ENCODE data around the gene KATNA1.
A peak's percentile ranks its signal among the peaks of the same experiment; 100 is the strongest.

The KATNA1 gene

GRCh38 chr6:149646599-149646998, 1.9 kb downstream of the KATNA1 start:
- no peak for DNase-seq (ENCODE audit: low read depth)
- TF ChIP-seq, protein P1, sequence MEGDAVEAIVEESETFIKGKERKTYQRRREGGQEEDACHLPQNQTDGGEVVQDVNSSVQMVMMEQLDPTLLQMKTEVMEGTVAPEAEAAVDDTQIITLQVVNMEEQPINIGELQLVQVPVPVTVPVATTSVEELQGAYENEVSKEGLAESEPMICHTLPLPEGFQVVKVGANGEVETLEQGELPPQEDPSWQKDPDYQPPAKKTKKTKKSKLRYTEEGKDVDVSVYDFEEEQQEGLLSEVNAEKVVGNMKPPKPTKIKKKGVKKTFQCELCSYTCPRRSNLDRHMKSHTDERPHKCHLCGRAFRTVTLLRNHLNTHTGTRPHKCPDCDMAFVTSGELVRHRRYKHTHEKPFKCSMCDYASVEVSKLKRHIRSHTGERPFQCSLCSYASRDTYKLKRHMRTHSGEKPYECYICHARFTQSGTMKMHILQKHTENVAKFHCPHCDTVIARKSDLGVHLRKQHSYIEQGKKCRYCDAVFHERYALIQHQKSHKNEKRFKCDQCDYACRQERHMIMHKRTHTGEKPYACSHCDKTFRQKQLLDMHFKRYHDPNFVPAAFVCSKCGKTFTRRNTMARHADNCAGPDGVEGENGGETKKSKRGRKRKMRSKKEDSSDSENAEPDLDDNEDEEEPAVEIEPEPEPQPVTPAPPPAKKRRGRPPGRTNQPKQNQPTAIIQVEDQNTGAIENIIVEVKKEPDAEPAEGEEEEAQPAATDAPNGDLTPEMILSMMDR (conservative IDR thresholded peaks at IDR 0.05; ENCODE audit: low read depth, low read length): no peak
- no peak overlapping the region for H3K4me3 ChIP-seq (ENCODE audit: low read depth, low read length)

GRCh38 chr6:149642829-149643580, 5.5 kb downstream of the KATNA1 start:
- peak; percentile 25 for DNase-seq (ENCODE audit: low read depth)
- TF ChIP-seq, protein P1 (conservative IDR thresholded peaks at IDR 0.05; ENCODE audit: low read depth, low read length): no peak
- no peak overlapping the region for H3K4me3 ChIP-seq (ENCODE audit: low read depth, low read length)

DNA sequence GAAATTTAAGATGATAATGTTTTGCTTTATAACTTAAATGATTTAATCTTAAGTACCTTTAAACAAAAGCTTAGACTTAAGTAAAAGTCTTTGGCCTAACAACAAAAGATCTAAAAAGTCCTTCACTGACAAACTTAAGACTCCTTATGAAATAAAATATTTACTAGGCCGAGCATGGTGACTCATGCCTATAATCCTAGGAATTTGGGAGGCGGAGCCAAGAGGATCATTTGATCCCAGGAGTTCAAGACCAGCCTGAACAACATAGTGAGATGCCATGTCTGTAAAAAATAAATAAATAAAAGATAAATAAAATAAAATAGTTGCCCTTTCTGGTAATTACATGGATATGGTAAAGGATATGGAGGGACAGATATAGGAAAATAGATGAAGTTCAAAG, 12.4 kb downstream of the KATNA1 start:
- TF ChIP-seq, protein P1 (conservative IDR thresholded peaks at IDR 0.05; ENCODE audit: low read depth, low read length): no peak
- H3K4me3 ChIP-seq (ENCODE audit: low read depth, low read length): no peak overlapping the region
- peak; percentile 59 for DNase-seq (ENCODE audit: low read depth)

GRCh38 chr6:149634315-149634714, 14.2 kb downstream of the KATNA1 start:
- TF ChIP-seq, protein P1 (conservative IDR thresholded peaks at IDR 0.05; ENCODE audit: low read depth, low read length): no peak
- DNase-seq (ENCODE audit: low read depth): no peak
- no peak overlapping the region for H3K4me3 ChIP-seq (ENCODE audit: low read depth, low read length)

- DNase-seq (ENCODE audit: low read depth): no peak
- TF ChIP-seq, protein P1 (conservative IDR thresholded peaks at IDR 0.05; ENCODE audit: low read depth, low read length): no peak
- H3K4me3 ChIP-seq (ENCODE audit: low read depth, low read length): no peak overlapping the region
Measured at GRCh38 chr6:149628875-149629510, 19.5 kb downstream of the KATNA1 start.

- no peak for DNase-seq (ENCODE audit: low read depth)
- TF ChIP-seq, protein P1 (conservative IDR thresholded peaks at IDR 0.05; ENCODE audit: low read depth, low read length): no peak
- H3K4me3 ChIP-seq (ENCODE audit: low read depth, low read length): no peak overlapping the region
Measured at GRCh38 chr6:149627672-149628071, 20.8 kb downstream of the KATNA1 start.

GRCh38 chr6:149615805-149616204, 32.7 kb downstream of the KATNA1 start:
- TF ChIP-seq, protein P1 (conservative IDR thresholded peaks at IDR 0.05; ENCODE audit: low read depth, low read length): no peak
- H3K4me3 ChIP-seq (ENCODE audit: low read depth, low read length): no peak overlapping the region
- no peak for DNase-seq (ENCODE audit: low read depth)

All from choroid plexus epithelial cell (primary cell).